ENCODE measurements around the gene TMEM163.
"Not testable (repeated sequence)": the region's sequence is repeated elsewhere in the genome, so short reads cannot be mapped to it uniquely, and the experiment has no call there.

DNA sequence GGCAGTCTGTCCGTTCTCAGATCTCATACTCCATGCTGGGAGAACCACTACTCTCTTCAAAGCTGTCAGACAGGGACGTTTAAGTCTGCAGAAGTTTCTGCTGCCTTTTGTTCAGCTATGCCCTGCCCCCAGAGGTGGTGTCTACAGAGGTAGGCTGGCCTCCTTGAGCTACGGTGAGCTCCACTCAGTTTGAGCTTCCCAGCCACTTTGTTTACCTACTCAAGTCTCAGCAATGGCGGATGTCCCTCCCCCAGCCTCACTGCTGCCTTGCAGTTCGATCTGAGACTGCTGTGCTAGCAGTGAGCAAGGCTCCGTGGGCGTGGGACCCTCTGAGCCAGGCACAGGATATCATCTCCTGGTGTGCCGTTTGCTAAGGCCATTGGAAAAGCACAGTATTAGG, 33.2 kb upstream of the TMEM163 start:
- TF ChIP-seq, protein P1, sequence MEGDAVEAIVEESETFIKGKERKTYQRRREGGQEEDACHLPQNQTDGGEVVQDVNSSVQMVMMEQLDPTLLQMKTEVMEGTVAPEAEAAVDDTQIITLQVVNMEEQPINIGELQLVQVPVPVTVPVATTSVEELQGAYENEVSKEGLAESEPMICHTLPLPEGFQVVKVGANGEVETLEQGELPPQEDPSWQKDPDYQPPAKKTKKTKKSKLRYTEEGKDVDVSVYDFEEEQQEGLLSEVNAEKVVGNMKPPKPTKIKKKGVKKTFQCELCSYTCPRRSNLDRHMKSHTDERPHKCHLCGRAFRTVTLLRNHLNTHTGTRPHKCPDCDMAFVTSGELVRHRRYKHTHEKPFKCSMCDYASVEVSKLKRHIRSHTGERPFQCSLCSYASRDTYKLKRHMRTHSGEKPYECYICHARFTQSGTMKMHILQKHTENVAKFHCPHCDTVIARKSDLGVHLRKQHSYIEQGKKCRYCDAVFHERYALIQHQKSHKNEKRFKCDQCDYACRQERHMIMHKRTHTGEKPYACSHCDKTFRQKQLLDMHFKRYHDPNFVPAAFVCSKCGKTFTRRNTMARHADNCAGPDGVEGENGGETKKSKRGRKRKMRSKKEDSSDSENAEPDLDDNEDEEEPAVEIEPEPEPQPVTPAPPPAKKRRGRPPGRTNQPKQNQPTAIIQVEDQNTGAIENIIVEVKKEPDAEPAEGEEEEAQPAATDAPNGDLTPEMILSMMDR (tag by site-specific recombination; IDR thresholded peaks at IDR 0.05) = not testable (repeated sequence)
- TF ChIP-seq MZF1 (tag by site-specific recombination; IDR thresholded peaks at IDR 0.05; ENCODE audit: borderline replicate concordance); ZNF10 (tag by site-specific recombination; IDR thresholded peaks at IDR 0.05); GLI2 (tag by site-specific recombination; IDR thresholded peaks at IDR 0.05; ENCODE audit: borderline replicate concordance, low read depth); ZNF121 (tag by site-specific recombination; IDR thresholded peaks at IDR 0.05); RBAK (tag by site-specific recombination; IDR thresholded peaks at IDR 0.05); ZNF791 (tag by site-specific recombination; IDR thresholded peaks at IDR 0.05): not testable (repeated sequence)
- TF ChIP-seq, protein P2, sequence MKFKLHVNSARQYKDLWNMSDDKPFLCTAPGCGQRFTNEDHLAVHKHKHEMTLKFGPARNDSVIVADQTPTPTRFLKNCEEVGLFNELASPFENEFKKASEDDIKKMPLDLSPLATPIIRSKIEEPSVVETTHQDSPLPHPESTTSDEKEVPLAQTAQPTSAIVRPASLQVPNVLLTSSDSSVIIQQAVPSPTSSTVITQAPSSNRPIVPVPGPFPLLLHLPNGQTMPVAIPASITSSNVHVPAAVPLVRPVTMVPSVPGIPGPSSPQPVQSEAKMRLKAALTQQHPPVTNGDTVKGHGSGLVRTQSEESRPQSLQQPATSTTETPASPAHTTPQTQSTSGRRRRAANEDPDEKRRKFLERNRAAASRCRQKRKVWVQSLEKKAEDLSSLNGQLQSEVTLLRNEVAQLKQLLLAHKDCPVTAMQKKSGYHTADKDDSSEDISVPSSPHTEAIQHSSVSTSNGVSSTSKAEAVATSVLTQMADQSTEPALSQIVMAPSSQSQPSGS (tag by site-specific recombination; IDR thresholded peaks at IDR 0.05; ENCODE audit: low read depth) = not testable (repeated sequence)
- TF ChIP-seq, protein P3, sequence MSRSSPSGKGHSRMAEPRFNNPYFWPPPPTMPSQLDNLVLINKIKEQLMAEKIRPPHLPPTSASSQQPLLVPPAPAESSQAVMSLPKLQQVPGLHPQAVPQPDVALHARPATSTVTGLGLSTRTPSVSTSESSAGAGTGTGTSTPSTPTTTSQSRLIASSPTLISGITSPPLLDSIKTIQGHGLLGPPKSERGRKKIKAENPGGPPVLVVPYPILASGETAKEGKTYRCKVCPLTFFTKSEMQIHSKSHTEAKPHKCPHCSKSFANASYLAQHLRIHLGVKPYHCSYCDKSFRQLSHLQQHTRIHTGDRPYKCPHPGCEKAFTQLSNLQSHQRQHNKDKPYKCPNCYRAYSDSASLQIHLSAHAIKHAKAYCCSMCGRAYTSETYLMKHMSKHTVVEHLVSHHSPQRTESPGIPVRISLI (tag by site-specific recombination; IDR thresholded peaks at IDR 0.05) = not testable (repeated sequence)
